ENCODE results near the gene LRBA.

DNA sequence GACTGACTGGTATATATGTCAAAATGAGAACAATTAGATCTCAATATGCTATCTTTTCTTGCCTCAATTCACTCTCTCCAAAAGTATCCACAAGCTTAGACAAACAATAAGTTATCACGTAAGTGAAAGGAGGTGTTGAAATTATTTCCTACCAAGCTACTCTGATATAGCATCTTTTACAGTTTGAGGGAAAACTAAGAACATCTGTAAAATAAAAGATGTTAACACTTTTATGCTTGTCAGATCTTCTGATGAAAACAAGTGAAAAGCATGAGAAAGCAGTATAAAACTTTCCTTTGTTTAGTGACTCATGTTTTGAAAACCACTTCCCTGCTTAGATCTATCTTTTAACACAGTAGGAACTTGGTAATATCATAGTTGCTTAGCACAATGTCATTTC is 441.6 kb downstream of the LRBA start:
- no peak for TF ChIP-seq POLR2A (IDR thresholded peaks at IDR 0.05)
- TF ChIP-seq, protein P1, sequence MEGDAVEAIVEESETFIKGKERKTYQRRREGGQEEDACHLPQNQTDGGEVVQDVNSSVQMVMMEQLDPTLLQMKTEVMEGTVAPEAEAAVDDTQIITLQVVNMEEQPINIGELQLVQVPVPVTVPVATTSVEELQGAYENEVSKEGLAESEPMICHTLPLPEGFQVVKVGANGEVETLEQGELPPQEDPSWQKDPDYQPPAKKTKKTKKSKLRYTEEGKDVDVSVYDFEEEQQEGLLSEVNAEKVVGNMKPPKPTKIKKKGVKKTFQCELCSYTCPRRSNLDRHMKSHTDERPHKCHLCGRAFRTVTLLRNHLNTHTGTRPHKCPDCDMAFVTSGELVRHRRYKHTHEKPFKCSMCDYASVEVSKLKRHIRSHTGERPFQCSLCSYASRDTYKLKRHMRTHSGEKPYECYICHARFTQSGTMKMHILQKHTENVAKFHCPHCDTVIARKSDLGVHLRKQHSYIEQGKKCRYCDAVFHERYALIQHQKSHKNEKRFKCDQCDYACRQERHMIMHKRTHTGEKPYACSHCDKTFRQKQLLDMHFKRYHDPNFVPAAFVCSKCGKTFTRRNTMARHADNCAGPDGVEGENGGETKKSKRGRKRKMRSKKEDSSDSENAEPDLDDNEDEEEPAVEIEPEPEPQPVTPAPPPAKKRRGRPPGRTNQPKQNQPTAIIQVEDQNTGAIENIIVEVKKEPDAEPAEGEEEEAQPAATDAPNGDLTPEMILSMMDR (IDR thresholded peaks at IDR 0.05 in 4 of 5, conservative IDR thresholded peaks at IDR 0.05 in 1 of 5), result no peak

Measured in gastrocnemius medialis (tissue), 4 donors.